Neural crest cell (in vitro differentiated cells): Measurements from ENCODE around the gene ULK4. TPM values are rescaled to one million over a fixed set of nuclear protein-coding genes. Genes with fewer than 3 reads are reported as not detected.
"Not testable (repeated sequence)": the region's sequence is repeated elsewhere in the genome, so short reads cannot be mapped to it uniquely, and the experiment has no call there.

Source experiments
- DNase-seq: peaks from one replicate; pipeline ENCODE4 v3.0.0; 2021; ENCODE audit warnings: low read depth, mixed read lengths, low spot score
- H3K27ac Mint-ChIP-seq: one replicate; pipeline ENCODE4 v1.8.0; 2021; ENCODE audit warnings: mild to moderate bottlenecking, mixed read lengths; ENCODE audit not compliant: unreplicated experiment
- H3K27me3 Mint-ChIP-seq: 2 replicates; pipeline ENCODE4 v1.8.0; 2021; ENCODE audit warnings: low read depth, mild to moderate bottlenecking, mixed read lengths
- H3K36me3 Mint-ChIP-seq: 2 replicates; pipeline ENCODE4 v1.8.0; 2021; ENCODE audit warnings: low read depth, mild to moderate bottlenecking, mixed read lengths
- H3K4me1 Mint-ChIP-seq: 2 replicates; pipeline ENCODE4 v1.8.0; 2021; ENCODE audit warnings: mixed read lengths
- H3K4me3 Mint-ChIP-seq: one replicate; pipeline ENCODE4 v1.8.0; 2021; ENCODE audit warnings: mild to moderate bottlenecking, mixed read lengths
- H3K9me3 Mint-ChIP-seq: 2 replicates; pipeline ENCODE4 v1.8.0; 2021; ENCODE audit warnings: mixed read lengths
- CTCF ChIP-seq: fragments of 200-600 bp; sonication (generic); conservative IDR thresholded peaks from 2 replicates; pipeline ENCODE4 v1.5.0; 2021; ENCODE audit warnings: antibody characterized with exemption, mild to moderate bottlenecking
- total RNA-seq: library from RNA; stranded (reverse); gene quantifications from 2 replicates; pipeline ENCODE4 v1.2.1, GENCODE V29; 2021

The ULK4 gene
- total RNA-seq, 1 donor from 2014 or later: 10.2 TPM

DNA sequence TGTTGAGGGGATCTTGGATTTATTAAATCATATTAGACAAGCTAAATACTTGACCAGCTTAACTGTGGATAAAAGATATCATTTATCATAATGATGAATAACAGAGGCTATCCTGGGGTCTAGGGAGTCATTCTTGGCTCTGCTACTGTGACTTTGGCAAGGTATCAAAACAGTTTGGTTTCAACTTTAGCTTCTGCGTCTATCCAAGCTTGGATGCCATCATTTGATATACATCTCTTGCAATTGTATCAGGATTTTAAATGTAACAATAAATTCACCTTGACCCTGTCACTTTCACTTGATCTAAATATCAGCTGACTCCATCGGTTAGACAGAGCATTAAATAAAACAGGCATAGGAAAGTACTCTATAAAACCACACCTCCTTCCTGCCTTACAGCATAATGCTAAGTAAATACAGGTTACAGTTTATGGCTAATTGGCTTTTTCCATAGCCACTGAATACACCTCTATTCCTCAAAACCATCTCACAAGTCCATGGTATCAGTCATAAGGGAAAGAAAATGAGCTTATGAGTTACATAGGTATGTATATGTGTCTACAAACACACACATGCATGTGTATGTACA, 499.7 kb downstream of the ULK4 start:
- Mint-ChIP-seq H3K4me1 (peaks cover 6% of the 10 kb centered on the region), H3K27ac (no peak overlapping the region), H3K9me3 (peaks cover 2% of the 10 kb centered on the region), H3K4me3 (no peak overlapping the region), H3K36me3 (no peaks in the 10 kb centered on the region), H3K27me3 (no peaks in the 10 kb centered on the region)
- TF ChIP-seq CTCF: no peak
- no peak for DNase-seq

GRCh38 chr3:41460736-41461135, 501.2 kb downstream of the ULK4 start:
- no peak for DNase-seq
- Mint-ChIP-seq H3K27ac (no peak overlapping the region), H3K27me3 (no peaks in the 10 kb centered on the region), H3K36me3 (no peaks in the 10 kb centered on the region), H3K4me3 (no peak overlapping the region), H3K9me3 (peaks cover 2% of the 10 kb centered on the region), H3K4me1 (peaks cover 11% of the 10 kb centered on the region)
- TF ChIP-seq CTCF: no peak

- Mint-ChIP-seq H3K27ac (peak overlapping the region; percentile 45), H3K9me3 (peaks cover 2% of the 10 kb centered on the region), H3K27me3 (no peaks in the 10 kb centered on the region), H3K36me3 (peaks cover 3% of the 10 kb centered on the region), H3K4me3 (no peak overlapping the region), H3K4me1 (peaks cover 11% of the 10 kb centered on the region)
- DNase-seq: no peak
- TF ChIP-seq CTCF: no peak
These were observed 504.7 kb downstream of the ULK4 start for GRCh38 chr3:41457176-41457575.

DNA sequence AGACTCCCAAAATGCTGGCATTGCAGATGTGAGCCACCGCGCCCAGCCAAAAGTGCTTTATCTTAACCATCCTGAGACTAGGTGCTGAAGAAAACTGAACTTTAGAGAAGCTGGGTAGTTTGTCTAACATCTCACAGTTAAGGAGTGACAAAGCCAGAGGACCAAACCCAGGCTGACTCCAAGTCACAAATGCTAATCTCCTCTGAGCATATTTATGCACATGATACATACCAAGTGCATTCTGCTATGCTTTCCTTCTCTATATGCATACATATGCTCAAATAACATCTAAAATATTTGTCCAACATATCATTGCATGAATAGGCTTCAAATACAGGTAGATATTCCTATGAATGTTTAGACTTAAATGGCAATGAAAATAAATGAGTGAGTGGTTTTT, 505.7 kb downstream of the ULK4 start:
- H3K27me3 Mint-ChIP-seq: no peaks in the 10 kb centered on the region
- no peak for DNase-seq
- peaks cover 2% of the 10 kb centered on the region for H3K9me3 Mint-ChIP-seq
- no peak overlapping the region for H3K27ac Mint-ChIP-seq
- no peak for TF ChIP-seq CTCF
- no peak overlapping the region for H3K4me3 Mint-ChIP-seq
- H3K36me3 Mint-ChIP-seq: peaks cover 3% of the 10 kb centered on the region
- H3K4me1 Mint-ChIP-seq: peaks cover 11% of the 10 kb centered on the region

DNA sequence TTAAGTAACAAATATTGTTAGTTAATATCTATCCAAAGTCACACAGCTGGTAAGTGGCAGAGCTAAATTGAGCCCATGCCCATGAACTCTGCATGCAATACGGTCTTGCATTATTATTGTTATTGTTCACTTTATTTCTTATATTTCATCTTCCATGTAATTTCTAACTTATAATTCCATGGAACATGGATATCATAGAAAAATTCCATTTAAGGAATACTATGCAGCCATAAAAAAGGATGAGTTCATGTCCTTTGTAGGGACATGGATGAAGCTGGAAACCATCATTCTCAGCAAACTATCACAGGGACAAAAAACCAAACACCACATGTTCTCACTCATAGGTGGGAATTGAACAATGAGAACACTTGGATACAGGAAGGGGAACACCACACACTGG, 508.3 kb downstream of the ULK4 start:
- H3K4me3 Mint-ChIP-seq, H3K36me3 Mint-ChIP-seq, H3K27me3 Mint-ChIP-seq, H3K9me3 Mint-ChIP-seq, DNase-seq, H3K27ac Mint-ChIP-seq: not testable (repeated sequence)
- H3K4me1 Mint-ChIP-seq: peaks cover 11% of the 10 kb centered on the region

- no peak for DNase-seq
- Mint-ChIP-seq H3K27ac (no peak overlapping the region), H3K4me3 (no peak overlapping the region), H3K36me3 (peaks cover 5% of the 10 kb centered on the region), H3K27me3 (no peaks in the 10 kb centered on the region), H3K4me1 (no peaks in the 10 kb centered on the region), H3K9me3 (no peaks in the 10 kb centered on the region)
- peak; percentile 22 for TF ChIP-seq CTCF
These were observed 511.3 kb downstream of the ULK4 start for GRCh38 chr3:41450416-41451231.
